ENCODE data around the gene ZKSCAN2. TPM values are rescaled to one million over a fixed set of nuclear protein-coding genes. Genes with fewer than 3 reads are reported as not detected.

The ZKSCAN2 gene
- total and polyA plus RNA-seq, 2 of the 4 experiments (the other 2 are of a cell fraction), result 1.6 to 3.8 TPM

GRCh38 chr16:25194273-25194878, 63.3 kb downstream of the ZKSCAN2 start:
- no peak overlapping the region for H3K4me3 ChIP-seq (ENCODE audit: insufficient read depth, low read depth, low read length)
- TF ChIP-seq FOS (IDR thresholded peaks at IDR 0.05; ENCODE audit: low read depth, low read length), result no peak
- TF ChIP-seq MXI1 (IDR thresholded peaks at IDR 0.05; ENCODE audit: borderline replicate concordance, low read depth, low read length), result no peak
- no peak for TF ChIP-seq RCOR1 (IDR thresholded peaks at IDR 0.05; ENCODE audit: insufficient replicate concordance, low read length)
- no peak for TF ChIP-seq CTCF (conservative IDR thresholded peaks at IDR 0.05; ENCODE audit: low read depth, low read length)
- TF ChIP-seq CEBPB (IDR thresholded peaks at IDR 0.05; ENCODE audit: low read depth, low read length), result no peak
- no peak for TF ChIP-seq MAFK (IDR thresholded peaks at IDR 0.05; ENCODE audit: low read depth, low read length)
- no peak for TF ChIP-seq NFE2L2 (IDR thresholded peaks at IDR 0.05; ENCODE audit: low read depth, low read length)
- TF ChIP-seq BHLHE40 (IDR thresholded peaks at IDR 0.05; ENCODE audit: low read depth, low read length), result no peak
- TF ChIP-seq ELK1 (IDR thresholded peaks at IDR 0.05; ENCODE audit: borderline replicate concordance, low read depth, low read length), result no peak
- no peak overlapping the region for H4K8ac ChIP-seq (ENCODE audit: low read depth in 2 of 2, low read length in 2 of 2)
- no peaks in the 10 kb centered on the region for H3K9me3 ChIP-seq (ENCODE audit: control insufficient read depth, insufficient read depth, low read length)
- H2AK5ac ChIP-seq (ENCODE audit: low read depth, low read length), result no peak overlapping the region
- H4K5ac ChIP-seq (ENCODE audit: low read depth, low read length), result no peak overlapping the region
- ATAC-seq (ENCODE audit: low read depth), result no peak
- no peak overlapping the region for H2BK120ac ChIP-seq (ENCODE audit: low read depth, low read length)
- CTCF ChIA-PET, result interaction anchor here (0.6 kb wide), 1 partner anchor 133 kb away, joined by 3 read pairs; no protein-coding TSS in a partner anchor
- H3K14ac ChIP-seq (replicated peaks; ENCODE audit: low read depth, low read length), result no peak overlapping the region
- no peaks in the 10 kb centered on the region for H3K36me3 ChIP-seq (ENCODE audit: control insufficient read depth, insufficient read depth, low read length)
- dilution Hi-C loops (cut with HindIII; ENCODE audit: low sequenced_read_pairs, unreplicated experiment) (no loop called here), in situ Hi-C loops (cut with MboI; ENCODE audit: low sequenced_read_pairs) (no loop called here), intact Hi-C loops (cut with micrococcal nuclease) (no loop called here)
- BruUV-seq (replicated peaks), result no TSS peak
- H3K27ac ChIP-seq (ENCODE audit: insufficient read depth, low read length), result no peak overlapping the region
- WGBS, 2 experiments (ENCODE audit: extremely low coverage in 2 of 2, insufficient read length in 1 of 2), result 80% methylated on average over 3 of the region's 7 CpGs; no CpG with 5 or more reads in 1 of the 2 experiments
- no peak overlapping the region for H2BK15ac ChIP-seq (ENCODE audit: low read depth, low read length)
- no peak overlapping the region for H2AFZ ChIP-seq (replicated peaks; ENCODE audit: low read length, poor library complexity)
- no peak overlapping the region for H3K23ac ChIP-seq (ENCODE audit: low read depth, low read length)
- H3K4ac ChIP-seq (ENCODE audit: low read depth, low read length), result no peak overlapping the region
- DNase-seq, result no peak
- no peak overlapping the region for H4K91ac ChIP-seq (ENCODE audit: insufficient read depth, low read depth, low read length)
- H2BK20ac ChIP-seq (ENCODE audit: low read depth, low read length), result no peak overlapping the region
- POLR2A ChIA-PET (ENCODE audit: unreplicated experiment), result no interaction called here
- H3K4me2 ChIP-seq (ENCODE audit: low read depth, low read length), result no peak overlapping the region
- no peak overlapping the region for H3K18ac ChIP-seq (ENCODE audit: low read depth, low read length)
- H3K27me3 ChIP-seq (ENCODE audit: control insufficient read depth, insufficient read depth, low read length), result no peaks in the 10 kb centered on the region
- no peak overlapping the region for H3K9ac ChIP-seq (ENCODE audit: low read depth, low read length)
- H4K20me1 ChIP-seq (ENCODE audit: insufficient read depth, low read length), result no peaks in the 10 kb centered on the region
- no peaks in the 10 kb centered on the region for H3K4me1 ChIP-seq (ENCODE audit: control insufficient read depth, insufficient read depth, low read length)
- H3K56ac ChIP-seq (ENCODE audit: extremely low read depth, insufficient read depth, low read length), result no peak overlapping the region
- H2AK9ac ChIP-seq (replicated peaks; ENCODE audit: low read depth, low read length, poor library complexity), result no peak overlapping the region
- H3K79me1 ChIP-seq (ENCODE audit: low read depth in 1 of 2, low read length in 2 of 2), result no peaks in the 10 kb centered on the region
- no peaks in the 10 kb centered on the region for H3K9me1 ChIP-seq (ENCODE audit: insufficient read depth, low read length)
- H2BK5ac ChIP-seq (ENCODE audit: low read depth, low read length, poor library complexity, severe bottlenecking), result no peak overlapping the region

All from IMR-90 (cell line).